VCaP (cell line): ENCODE measurements around the gene ANXA5.

Source experiments
- H3K27ac ChIP-seq: fragments of 450-650 bp; 2 replicates; pipeline ENCODE4 v1.5.1; 2017
- TF ChIP-seq, protein P1 (sequence below): fragments of 450-650 bp; conservative IDR thresholded peaks from 2 replicates; pipeline ENCODE4 v1.5.1; 2017; ENCODE audit warnings: mild to moderate bottlenecking, moderate library complexity

The ANXA5 gene

DNA sequence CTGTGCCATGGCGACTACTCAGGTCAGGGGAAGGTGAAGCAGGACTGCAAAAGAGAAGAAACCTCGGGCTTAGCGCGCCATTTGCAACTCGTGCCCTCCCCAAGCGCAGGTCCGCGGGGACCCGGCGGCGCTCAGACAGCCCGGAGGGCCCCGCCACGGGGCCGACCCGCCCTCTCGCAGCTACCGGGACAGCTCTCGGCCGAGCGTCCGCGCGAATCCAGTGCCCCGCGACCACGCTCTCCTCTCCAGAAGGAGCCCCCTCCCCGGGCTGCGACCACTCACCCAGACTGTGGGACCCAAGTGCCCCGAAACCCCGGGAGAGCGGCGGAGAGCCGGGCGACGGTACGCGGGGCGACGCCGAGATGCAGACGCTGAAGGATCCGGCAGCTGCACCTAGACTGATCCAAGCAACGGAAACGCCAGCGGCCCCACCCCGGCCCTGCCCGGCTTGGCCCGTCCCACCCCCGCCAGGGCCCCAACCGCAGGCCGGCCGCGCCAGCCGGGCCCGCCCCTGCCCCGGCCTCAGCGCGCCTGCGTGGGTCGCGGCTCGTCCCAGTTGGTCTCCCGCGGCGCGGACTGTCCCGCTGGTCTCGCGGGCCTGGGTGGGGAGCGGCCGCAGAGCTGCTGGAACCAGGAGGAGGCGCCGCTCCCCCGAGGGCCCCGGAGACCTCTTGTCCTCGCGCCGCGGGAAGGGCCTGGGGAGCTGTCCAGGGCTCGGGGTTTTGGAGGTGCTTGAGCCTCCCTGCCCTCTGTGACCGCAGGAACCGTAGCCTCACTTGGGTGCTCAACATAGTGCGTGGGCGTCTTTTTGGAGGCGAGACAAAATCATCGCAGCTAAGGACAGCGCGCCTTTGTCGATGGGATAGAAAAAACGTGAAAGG lies at the start of gene ANXA5:
TSS of gene ANXA5 (minus strand) at position 400 of the 881 bp plus-strand sequence. CDS start at position 9, 391 bp downstream.
- TF ChIP-seq, protein P1, sequence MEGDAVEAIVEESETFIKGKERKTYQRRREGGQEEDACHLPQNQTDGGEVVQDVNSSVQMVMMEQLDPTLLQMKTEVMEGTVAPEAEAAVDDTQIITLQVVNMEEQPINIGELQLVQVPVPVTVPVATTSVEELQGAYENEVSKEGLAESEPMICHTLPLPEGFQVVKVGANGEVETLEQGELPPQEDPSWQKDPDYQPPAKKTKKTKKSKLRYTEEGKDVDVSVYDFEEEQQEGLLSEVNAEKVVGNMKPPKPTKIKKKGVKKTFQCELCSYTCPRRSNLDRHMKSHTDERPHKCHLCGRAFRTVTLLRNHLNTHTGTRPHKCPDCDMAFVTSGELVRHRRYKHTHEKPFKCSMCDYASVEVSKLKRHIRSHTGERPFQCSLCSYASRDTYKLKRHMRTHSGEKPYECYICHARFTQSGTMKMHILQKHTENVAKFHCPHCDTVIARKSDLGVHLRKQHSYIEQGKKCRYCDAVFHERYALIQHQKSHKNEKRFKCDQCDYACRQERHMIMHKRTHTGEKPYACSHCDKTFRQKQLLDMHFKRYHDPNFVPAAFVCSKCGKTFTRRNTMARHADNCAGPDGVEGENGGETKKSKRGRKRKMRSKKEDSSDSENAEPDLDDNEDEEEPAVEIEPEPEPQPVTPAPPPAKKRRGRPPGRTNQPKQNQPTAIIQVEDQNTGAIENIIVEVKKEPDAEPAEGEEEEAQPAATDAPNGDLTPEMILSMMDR: peak; percentile 49; the same call in 1 of the 2 replicates
- peak within 1 kb of the TSS; percentile 76 for H3K27ac ChIP-seq

DNA sequence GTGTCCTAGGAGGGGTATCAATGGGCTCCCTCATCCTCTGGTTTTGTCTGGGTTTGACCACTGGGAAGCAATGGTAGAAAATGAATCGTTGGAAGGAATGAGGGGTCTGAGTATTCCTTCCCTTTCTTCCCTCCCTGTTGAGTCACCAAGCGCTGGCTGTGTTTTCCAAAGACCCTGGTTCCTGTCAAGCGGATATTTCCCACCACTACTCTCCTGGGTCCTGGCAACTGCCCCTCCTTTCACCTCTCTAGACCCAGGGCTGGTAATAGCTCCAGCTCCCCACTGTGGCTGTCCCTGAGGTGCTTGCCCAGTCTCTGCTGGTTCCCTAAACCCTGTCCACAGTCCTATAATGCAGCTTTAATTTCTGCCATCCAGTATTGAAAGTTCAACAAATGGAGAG lies 46.0 kb upstream of the ANXA5 start:
- H3K27ac ChIP-seq: no peak overlapping the region
- TF ChIP-seq, protein P1: no peak

DNA sequence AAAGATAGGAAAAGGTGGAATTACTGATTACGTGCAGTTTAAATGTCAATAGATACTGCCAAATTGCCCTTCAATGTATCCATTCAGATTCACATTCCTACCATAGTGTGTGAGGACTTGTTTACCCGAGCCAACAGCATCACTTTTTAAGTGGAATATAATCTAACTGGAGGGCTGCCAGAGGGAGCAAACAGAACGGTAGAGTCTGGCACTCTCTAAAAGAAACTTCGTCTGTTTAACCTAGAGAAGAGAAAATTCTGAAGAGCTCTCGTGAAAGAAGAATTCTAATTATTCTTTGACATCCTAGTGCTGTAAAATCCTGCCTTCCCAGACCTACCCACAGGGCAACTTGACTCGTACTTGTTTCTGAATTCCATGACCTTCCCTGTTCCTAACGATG lies 45.0 kb upstream of the ANXA5 start:
- TF ChIP-seq, protein P1: no peak

DNA sequence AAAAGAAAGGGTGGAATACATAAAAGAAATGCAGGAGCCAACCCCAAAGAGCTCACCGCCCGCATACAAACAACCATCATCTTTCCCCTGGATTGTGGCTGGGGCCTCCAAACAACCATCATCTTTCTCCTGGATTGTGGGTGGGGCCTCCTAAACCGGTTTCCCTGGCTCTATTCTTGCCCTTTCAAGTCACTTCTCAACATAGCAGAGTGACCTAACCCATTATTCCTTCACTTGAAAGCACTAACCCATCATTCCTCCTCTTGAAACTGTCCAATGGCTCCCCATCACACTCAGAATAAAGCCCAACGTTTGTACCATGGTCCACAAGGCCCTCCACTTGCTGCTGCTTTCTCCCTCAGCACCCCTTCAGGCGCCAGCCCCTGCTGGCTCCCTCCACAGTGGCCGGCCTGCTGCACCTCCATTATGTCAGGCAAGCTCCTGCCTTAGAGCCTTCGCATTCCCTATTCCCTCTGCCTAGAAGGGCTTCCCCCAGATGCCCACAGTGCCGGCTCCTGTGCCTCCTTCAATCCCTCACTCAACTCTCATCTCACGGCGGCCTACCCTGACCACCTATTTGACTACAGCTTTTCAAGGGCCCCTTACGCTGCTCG lies 44.1 kb upstream of the ANXA5 start:
- no peak overlapping the region for H3K27ac ChIP-seq
- TF ChIP-seq, protein P1: no peak

More for the DNA sequence above, 45.0 kb upstream of the ANXA5 start:
- H3K27ac ChIP-seq: no peak overlapping the region

DNA sequence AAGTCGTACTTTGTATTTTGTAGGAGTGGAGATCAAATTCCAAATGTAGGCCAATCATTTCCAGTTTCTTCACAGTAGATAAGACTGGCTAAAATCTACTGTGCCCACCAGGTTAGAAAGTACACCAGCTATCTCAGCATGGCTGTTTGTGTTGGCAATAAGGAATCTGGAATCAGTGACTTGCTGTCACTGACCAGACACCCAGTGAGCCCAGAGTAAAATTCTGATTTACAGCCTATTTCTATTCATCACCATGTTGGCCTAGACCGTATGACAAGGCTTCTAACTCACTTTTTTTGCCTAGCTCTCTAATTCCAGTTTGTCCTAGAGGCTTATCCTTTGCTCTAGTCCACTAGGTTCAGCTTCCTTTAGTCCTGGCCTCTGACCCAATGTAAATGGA lies 42.8 kb upstream of the ANXA5 start:
- H3K27ac ChIP-seq: no peak overlapping the region
- TF ChIP-seq, protein P1: no peak

DNA sequence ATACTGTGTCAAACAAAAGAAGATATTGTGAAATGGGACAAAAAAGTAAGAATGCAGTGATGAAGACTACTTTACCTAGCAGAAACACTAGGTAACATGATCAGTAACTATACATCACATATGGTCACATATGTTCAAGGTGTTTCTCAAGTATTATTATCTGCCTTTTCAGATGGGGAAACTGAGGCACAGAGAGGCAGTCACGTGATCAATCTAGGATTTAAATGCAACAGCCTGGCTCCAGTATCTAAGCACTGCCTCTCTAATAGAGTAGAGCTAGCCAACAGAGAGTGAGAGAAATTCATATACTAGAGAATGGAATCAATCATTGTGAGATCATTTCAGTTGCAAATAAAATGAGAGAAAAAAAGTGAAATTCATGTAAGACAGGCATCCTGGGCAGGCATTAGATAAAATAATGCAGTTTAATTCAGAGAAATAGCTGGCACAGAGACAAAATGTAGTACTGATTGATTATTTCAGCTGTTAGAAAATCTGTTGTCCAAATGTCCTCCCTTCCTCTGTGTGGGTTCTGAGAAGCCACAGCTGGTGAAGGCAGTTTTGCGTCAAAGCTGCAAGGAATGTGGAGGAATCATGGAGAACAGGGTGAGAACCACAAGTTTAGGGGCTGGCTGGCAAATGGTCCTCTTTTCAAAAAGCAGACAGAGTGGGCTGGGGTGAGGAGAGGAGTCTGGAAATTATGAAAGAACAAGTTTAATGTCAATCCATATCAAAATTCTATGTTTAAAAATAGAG lies 42.2 kb upstream of the ANXA5 start:
- no peak overlapping the region for H3K27ac ChIP-seq

More for the DNA sequence above, 42.2 kb upstream of the ANXA5 start:
- TF ChIP-seq, protein P1: no peak
